ENCODE measurements around the gene CKB.

Gene CKB

DNA sequence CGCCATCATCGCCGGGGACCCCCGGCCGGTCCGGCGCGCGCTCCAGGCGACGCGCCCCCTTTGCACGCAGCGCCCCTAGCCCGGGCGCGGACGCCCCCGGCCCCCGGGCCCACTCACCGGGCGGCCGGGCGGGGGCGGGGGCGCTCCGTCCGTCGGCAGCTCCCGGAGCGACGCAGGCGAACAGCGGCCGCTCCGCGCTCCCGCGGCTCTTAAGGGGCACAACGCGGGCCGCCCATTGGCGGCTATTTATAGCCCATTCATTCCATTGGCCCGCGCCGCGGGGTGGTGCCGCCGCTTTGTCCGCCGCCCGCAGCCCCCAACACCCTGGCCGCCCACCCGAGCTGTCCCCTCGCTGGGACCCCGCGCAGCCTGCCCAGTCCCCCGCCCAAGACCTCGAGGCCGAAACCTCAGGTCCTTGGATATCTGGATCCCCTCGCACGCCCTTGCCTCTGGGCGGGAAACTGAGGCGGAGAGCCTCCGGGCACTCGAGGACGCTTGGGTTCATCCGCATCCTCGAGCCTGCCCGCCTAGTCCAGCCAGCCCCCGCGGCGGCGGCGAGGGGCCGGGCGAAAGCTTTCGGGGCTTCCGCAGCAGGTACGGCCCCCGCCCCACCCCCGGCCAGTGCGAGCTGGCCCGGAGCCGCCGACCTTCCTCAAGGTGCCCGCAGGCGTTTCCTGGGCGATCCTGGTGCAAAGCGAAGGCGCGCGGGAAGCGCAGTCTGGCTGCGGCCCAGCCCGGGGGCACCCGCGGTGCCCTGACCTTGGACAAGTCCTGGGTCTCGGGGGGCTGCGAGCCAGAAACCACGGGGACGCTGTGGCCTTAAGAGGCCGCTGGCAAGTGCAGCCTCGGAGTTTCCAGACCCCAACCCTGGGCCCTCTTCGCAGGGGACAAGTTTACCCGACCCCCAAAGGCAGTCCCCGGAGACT lies at the start of gene CKB:
CKB (minus strand) TSS at position 182 of the 926 bp plus-strand sequence. CDS start 337 bp downstream, outside the sequence.
- DNase-seq (ENCODE audit: low read depth): no peak

DNA sequence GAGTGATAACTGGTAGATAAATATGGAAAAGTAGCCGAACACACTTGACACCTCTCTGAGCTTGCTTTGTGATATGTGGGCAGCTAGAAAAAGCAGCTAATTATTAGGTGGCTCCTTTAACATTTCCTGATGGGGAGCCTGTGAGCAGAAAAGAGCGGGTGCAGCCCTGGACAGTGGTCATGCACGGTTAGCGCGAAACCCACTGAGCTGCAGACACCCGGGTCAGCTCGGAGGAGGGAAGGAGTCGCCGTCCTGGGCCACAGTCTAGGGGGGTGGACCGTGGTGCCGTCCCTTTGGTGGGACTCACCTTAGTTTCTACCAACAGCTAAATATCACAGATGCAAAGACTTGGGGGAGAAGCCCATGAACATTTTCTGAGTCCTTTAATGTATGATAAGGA lies 46.8 kb upstream of the CKB start:
- no peak for DNase-seq (ENCODE audit: low read depth)

DNA sequence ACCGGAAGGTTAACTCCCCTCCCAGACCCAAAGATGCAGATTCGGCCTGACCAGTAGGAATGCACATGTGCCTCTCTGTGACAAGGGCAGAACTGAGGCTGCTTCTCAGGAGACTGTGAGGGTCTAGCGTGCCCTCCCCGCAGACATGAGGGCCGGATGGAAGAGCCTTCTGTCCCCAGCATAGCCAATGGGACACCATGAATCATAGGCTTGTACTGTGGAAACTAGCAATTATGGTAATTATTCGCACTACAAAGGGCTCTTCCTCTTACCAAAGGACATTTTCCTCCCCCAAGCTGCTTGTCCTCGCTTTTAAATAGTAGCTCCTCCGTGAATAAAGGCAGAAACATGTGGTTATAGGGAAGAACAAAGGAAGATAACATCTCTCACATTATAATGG lies 46.3 kb upstream of the CKB start:
- no peak for DNase-seq (ENCODE audit: low read depth)

DNA sequence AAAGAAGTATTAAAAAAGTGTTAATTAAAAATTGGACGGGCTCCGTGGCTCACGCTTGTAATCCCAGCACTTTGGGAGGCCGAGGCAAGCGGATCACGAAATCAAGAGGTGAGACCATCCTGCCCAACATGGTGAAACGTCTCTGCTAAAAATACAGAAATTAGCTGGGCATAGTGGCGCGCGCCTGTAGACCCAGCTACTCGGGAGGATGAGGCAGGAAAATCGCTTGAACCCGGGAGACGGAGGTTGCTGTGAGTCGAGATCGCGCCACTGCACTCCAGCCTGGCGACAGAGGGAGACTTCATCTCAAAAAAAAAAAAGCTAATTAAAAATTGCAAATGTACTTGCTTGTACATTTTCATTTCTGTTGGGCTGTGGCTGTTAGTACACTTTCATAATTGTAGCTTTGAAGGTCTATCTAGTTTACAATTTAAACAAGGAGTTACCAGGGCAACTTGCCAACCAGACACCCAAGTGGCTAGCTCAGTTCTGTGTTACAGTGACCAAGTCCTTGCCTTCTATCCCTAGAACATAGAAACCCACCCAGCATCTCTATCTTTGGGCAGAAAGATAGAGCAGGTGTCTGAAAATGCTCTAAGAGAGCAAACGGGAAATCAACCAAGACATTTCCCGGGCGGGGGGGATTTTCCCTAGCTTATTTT lies 41.3 kb upstream of the CKB start:
- no peak for DNase-seq (ENCODE audit: low read depth)

DNA sequence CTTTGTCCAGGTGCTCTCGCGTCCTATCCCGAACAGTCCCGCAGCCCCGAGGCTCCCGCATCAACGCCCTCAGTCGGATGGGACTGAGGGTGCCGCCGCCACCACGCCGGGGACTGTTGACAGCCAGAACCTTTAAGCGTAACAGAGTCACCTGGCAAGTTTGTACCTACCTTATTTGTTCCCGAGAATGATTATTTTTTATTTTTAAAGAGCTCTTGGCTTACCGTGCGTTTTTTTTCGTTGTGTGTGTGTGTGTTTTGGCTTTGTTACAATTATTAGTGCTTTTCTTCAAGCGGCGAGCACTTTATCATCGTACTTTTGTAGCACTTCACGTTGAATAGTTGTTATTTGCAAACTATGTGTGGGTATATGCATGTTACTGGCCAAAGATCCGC lies 40.6 kb upstream of the CKB start:
- DNase-seq (ENCODE audit: low read depth): no peak

DNA sequence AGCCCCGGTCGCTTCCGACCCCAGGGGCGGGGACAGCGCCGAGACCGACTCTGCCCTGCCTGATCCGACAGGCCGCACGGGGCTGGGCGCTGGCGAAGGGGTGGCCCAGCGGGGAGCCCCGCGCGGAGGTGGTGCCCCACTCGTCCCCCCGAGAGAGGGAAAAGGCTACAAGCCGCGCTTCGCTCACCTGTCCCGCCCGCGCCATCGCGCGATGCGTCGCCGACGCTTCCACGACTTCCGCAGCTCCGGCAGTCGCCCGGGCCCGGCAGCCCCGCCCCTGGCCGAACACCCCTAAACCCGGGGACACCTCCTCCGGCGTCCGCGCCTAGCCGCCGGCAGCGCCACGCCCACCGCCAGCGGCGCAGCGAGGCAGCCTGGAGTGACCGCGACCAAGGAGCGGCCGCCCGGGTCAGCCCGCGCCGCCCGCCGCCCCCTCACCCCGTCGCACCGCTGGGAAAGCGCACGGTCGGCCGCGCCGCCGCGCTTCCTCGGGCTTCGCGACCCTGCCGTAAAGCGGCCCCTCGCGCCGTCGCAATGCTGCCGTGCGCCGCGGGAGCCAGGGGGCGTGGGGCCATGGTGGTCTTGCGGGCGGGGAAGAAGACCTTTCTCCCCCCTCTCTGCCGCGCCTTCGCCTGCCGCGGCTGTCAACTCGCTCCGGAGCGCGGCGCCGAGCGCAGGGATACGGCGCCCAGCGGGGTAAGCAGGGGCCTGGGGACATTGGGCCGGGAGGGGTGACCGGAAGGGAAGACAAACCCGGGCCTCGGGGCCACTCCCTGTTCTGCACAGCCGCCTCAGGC lies 40.0 kb upstream of the CKB start, which contains the start of the genes BAG5 and COA8:
BAG5 (minus strand) TSS at position 229 of the 797 bp plus-strand sequence. CDS start 1,493 bp downstream, outside the sequence.
COA8 (plus strand) TSS at position 532 of the 797 bp plus-strand sequence; CDS start at position 574, 42 bp downstream.
- DNase-seq (ENCODE audit: low read depth): peak; percentile 48

DNA sequence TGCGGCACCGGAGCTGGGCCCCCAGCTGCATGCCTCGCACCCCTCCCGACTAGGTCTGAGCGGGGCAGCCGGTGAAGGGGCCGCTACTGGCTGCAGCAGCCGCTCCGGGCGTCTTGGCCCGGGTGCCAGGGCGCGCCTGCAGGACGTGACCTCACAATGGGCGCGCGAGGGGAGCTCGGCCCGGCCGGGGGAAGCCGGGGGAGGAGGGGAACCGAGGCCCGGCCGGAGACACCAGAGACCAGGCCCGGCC lies 39.5 kb upstream of the CKB start:
- no peak for DNase-seq (ENCODE audit: low read depth)

DNA sequence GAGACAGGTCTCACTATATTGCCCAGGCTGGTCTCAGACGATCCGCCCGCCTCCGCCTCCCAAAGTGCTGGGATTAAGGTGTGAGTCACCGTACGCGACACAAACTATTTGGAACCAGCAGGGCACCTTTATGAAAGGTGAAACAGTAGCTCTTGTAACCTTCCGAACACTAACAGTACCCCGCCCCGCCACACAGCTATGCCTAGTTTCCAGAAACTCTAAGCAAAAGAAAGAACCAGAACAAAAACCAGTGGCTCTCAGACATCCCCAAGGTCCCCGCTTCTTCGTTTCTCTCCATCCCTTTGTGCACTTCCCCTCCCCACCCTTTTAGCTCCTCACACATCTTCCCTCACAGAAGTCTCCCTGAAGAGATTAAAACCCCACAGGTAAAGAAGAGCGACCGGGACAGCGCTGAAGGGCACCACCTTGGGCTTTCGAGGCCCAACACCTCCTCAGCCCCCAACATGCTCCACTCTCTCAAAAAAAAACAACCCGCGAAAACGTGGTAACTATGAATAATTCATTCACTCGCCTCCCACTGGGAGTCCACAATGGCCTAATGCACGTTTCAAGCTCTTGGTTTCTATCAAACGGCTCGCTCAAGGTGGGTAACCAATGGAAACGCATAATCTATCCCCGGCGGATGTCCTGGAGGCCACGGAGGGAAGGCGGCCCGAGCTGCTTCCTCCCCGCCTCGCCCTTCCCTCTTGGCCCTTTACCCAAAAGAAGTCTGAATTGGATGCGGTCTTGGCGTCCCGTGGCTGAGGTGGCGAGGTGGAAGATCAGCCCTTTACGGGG lies 39.0 kb upstream of the CKB start:
- DNase-seq (ENCODE audit: low read depth): no peak

DNA sequence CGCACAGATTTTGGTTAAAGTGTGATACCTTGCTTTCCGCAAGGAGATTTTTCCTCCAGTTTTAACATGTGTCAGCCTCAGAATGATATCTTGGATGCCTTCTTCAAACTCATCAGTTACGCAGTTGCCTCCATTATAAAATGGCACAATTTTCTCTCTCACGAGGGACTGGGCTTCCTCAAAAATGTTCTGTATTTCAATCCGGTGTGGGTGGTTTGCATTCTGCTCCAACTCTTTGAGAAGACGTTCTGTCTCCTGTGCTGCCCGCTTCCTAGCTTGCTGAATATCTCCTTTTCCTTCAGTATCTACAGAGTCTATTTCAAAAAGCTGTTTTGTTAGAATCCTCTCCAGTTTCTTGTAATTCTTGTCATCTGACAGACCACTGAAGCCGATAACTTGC lies 38.1 kb upstream of the CKB start:
- DNase-seq (ENCODE audit: low read depth): no peak

DNA sequence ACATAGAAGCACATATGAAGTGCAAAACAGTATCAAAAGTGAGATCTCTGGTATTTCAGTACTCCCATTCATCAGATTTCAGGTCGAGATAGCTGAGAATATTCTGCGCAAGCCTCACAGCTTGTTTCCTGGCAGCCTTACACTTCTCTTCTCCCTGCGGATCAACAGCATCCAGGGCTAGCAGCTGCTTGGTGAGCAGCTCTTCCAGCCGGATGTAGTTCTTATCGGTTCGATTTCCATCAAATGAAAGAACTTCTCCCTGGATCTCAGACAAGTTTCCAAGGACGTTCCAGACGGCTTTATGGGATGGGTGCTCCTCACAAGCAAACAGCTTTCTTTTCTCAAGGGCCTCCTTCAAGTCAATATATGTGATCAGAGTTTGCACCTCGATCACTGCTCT lies 37.1 kb upstream of the CKB start:
- no peak for DNase-seq (ENCODE audit: low read depth)

DNA sequence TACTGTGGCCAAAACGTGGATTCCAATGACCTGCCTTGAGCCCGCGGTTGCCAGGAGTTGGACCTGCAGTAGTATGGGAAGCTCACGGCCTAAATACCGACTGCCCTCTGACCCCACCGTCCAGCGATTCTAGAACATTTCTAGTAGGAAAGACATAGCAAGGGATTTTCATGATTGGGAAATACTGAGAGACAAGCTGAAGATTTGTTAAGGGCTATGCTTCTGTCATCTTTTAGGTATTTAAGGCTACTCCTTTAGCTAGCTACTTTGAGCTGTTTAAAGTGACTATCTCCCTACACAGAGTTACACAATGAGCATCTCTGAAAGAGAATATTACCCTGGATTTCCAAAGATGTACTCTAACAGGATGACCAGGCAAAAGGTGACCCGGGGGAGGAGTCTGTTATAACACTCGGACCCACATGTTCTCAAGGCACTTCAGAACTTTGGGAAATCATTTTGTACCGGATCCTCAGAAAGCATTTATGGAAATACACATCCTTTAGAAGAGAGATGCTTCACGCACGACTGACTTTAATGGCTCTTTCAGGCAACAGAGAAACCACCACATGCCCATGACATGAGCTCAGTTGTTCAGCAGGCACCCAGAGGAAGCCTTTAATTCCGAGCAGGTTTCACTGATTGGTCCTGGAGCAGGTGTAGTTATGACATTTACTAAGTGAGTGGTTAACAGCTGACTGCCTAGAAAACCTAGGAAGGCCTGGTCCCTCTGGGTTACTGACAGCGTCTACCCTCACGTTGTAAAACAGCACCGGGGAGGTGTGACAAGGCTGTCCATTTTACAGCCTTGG lies 35.6 kb upstream of the CKB start:
- DNase-seq (ENCODE audit: low read depth): no peak

DNA sequence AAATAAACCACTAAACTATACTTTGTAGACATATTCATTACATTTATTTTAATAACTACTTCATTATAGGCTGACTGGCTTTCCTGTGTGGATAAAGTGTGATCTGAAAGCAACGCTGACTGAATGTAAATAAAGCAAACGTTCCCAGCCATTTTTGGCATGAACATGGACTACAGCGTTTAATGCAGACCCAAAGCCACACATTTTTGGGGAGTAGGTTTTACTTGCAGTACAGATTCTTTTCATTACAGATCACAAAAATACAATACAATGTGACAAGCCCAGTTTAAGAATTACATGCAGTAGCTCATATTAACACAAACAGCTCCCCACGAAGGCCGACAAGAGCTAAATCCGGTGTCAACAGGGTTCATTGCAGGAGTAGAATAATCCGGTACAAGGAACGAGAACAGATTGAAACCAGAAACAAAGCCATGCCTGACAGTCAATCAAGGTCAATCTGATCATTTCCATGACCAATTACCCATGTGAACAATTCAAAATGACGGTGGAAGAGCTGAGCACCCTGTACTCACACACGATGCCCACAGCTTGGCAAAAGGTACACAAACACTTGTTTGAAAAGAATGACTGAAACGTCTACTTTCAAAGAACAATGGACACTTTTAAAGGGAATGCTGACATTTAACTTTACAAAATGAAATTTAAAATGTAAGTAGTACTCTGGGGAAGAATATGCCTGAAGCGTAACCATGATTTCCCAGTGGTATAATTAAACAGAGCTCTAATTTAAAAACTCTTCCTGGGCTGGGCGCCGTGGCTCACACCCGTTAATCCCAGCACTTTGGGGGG lies 34.5 kb upstream of the CKB start:
- DNase-seq (ENCODE audit: low read depth): no peak

DNA sequence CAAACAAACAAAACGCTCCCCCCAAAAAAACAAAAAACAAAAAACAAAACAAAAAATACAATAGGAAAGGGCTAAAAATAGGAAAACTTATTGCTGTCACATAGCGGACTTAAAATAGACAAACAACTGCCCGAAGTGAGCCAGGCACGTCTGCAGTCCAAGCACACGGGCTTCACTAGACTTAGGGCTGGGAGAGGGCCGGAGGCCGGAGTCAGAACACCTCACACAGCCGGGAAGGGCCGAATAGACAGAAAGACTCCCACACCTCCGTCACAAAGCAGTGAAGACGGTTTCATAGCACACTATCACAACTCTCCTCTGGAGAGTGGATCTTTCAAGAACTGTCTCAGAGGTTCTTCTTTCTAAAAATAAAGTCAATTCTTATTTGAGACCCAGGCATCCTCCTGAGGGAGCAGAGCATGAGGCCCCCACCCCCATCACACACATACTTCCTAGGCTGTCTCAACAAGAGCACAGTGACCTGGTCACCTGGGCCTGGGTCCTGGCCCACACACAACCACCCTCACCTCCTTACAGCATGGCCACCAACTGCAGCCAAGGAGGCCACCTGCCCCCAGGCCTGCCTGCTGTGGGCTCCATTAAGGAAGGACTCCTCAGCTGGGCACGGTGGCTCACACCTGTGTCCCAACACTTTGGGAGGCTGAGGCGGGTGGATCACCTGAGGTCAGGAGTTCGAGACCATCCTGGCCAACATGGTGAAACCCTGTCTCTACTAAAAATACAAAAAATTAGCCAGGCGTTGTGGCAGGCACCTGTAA lies 33.1 kb upstream of the CKB start:
- no peak for DNase-seq (ENCODE audit: low read depth)

DNA sequence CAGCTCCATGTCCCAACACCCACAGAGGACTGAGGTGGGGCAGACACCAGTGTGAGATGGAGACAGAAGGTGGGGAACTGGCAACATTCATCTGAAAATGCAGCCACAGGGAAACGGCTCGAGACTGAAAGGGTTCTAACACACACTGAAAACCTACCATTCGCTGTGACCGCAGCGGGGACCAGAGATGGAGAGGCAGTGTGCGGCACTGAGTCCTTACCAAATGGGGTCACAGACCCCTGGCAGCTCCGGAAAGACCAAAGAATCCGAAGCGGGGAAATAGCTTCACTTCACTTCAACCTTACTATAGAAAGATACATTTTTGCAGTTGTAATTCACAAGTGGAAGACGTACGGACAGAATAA lies 30.2 kb upstream of the CKB start:
- DNase-seq (ENCODE audit: low read depth): no peak

DNA sequence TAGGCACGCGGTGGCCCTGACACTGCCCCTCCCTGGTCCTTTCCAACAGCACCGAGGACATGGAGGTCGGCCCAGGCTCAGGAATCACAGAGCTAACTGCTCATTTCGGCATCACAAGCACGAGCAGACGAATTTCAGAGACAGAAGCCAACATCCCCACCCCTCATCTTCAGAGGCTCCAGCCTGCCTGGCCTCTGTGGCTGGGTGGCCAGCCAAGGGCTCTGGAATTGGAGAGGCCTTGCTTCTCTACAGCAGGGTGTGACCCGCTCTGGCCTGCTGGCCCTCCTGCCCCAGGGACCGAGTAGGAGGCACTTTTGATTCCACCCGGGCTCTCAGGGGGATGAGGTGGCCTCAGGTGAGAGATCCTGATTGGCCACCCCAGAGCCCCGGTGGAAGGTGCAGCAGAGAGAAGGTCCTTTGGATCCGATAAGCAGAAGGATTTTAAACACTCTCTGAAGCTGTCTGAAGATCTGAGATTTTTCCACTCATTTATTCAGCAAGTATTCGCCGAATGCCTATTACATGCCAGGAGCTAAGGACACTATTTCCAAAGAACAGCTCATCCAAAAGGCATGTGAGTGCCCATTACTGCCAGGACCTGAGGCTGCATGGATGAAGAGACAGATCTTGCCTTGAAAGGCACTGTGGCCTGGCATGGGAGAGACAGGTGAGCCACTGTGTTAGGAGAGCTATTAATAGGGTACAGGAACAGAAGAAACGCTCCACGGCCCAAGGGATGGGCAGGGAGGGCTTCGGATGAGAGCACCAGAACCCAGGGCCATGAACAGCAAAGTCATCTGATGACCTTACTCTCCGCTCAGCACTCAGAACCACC lies 29.6 kb upstream of the CKB start:
- DNase-seq (ENCODE audit: low read depth): peak; percentile 64

DNA sequence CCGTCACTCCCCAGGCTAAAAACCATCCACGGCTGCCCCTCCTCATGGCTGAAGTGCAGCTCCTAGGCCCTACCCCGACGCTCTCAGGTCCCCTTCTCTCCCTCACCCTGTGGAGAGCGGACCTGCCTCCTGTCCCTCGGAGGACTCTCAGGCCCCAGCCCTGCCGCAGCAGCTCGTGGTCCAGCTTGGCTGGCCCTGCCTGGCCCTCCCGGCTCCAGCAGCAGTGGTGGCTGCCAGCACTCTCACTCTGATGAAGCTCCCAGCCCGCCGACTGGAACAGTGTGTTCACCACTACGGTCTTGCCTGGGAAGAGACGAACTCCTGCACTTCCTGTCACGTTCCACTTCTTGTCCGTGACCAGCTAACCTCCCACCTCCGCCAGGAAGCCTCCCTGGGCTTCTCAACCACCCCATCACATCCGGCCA lies 28.7 kb upstream of the CKB start:
- DNase-seq (ENCODE audit: low read depth): no peak

DNA sequence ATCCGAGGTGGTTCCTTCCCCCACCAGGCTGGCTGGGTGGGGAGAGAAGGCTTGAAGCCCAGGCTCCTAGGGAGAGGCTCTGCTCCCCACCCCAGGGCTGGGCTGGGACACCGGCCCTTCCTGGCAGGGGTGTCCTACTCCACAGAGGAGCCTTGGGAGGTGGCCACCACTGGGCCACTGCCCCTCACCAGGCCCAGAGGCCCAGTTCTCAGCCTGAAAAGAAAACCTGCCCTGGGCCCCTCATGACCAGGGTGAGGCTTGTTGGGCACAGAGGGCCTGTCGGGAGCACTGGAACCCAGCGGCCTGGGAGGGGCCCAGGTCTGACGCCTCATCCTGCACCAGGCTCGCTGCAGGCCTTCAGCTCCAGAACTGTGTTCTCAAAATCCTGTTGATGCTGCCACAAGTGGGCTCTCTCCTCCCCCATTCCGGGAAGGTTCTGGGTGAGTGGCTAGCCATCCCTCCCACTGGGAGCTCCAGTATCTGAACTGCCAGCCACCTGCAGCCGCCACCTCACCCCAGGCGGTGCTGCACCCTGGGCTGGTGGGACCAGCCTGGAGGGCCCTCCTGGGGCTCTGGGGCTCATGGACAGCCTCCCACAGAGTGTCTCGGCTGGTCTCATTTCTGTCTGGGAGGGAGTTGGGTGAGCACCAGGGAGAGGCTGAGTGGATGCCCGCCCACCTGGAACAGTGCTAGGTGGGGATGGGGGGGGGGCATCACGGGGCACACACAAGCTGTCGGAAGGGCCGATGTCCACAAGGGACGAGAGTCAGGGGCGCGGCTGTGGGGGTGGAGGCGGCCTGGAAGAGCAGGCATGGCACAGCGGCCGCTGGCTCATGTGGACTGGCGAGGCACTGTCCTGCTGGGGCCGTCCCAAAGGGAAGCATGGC lies 28.1 kb upstream of the CKB start:
- DNase-seq (ENCODE audit: low read depth): no peak

All from HS-27A (cell line).